CD14-positive monocyte (primary cell): ENCODE data around the gene IL1RAPL1. TPM values are rescaled to one million over a fixed set of nuclear protein-coding genes. Genes with fewer than 3 reads are reported as not detected.
A peak's percentile ranks its signal among the peaks of the same experiment; 100 is the strongest.

Experiments used
- DNase-seq, 3 donors: peaks; one replicate each; pipeline ENCODE4 v3.0.0-alpha.2; 2011 to 2022
- H2AFZ ChIP-seq: 2 replicates; pipeline ENCODE4 v1.6.0; 2012; ENCODE audit warnings: mild to moderate bottlenecking, low read depth, low read length, inconsistent platforms; ENCODE audit not compliant: insufficient read depth, poor library complexity, severe bottlenecking
- H3K27ac ChIP-seq, 2 donors: 1 replicate in 1 of 2; 2 replicates in 1 of 2; pipeline ENCODE4 v1.5.1; 2012 to 2013; ENCODE audit warnings: low read length in 2 of 2, control low read depth in 1 of 2, inconsistent platforms in 1 of 2, low read depth in 1 of 2, mild to moderate bottlenecking in 1 of 2
- H3K27me3 ChIP-seq, 2 donors: one replicate each; pipeline versions ENCODE4 v1.6.0 to v1.6.1; 2011 to 2013; ENCODE audit warnings: low read length in 2 of 2; ENCODE audit not compliant: control insufficient read depth in 2 of 2, insufficient read depth in 2 of 2
- H3K36me3 ChIP-seq, 2 donors: replicated peaks in 1 of 2; 1 replicate in 1 of 2; 2 replicates in 1 of 2; pipeline versions ENCODE4 v1.5.1 to v1.6.1; 2012 to 2013; ENCODE audit warnings: low read length in 2 of 2, control low read depth in 1 of 2, inconsistent platforms in 1 of 2, mild to moderate bottlenecking in 1 of 2; ENCODE audit not compliant: insufficient read depth in 2 of 2, control insufficient read depth in 1 of 2
- H3K4me1 ChIP-seq, 2 donors: 1 replicate in 1 of 2; 2 replicates in 1 of 2; pipeline versions ENCODE4 v1.5.1 to v1.6.1; 2012 to 2013; ENCODE audit warnings: low read length in 2 of 2, control low read depth in 1 of 2, inconsistent platforms in 1 of 2, mild to moderate bottlenecking in 1 of 2, moderate library complexity in 1 of 2; ENCODE audit not compliant: insufficient read depth in 2 of 2, control insufficient read depth in 1 of 2
- H3K4me2 ChIP-seq: replicated peaks from 2 replicates; pipeline ENCODE3; 2012; ENCODE audit warnings: low read length, moderate library complexity, mild to moderate bottlenecking; ENCODE audit not compliant: poor library complexity, severe bottlenecking; ENCODE audit errors: extremely low read depth
- H3K4me3 ChIP-seq, 3 experiments: fragments of 200-600 bp in 1 of 3; sonication (generic) in 1 of 3; replicated peaks in 1 of 3; 1 replicate in 2 of 3; 2 replicates in 1 of 3; pipeline ENCODE4 v1.5.1; 2011 to 2013; ENCODE audit warnings: low read length in 3 of 3, mild to moderate bottlenecking in 3 of 3, control low read depth in 2 of 3, low read depth in 2 of 3, inconsistent platforms in 1 of 3, moderate library complexity in 1 of 3
- H3K79me2 ChIP-seq: 2 replicates; pipeline ENCODE4 v1.6.0; 2012; ENCODE audit warnings: mild to moderate bottlenecking, control low read depth, inconsistent platforms, low read length, moderate library complexity; ENCODE audit not compliant: insufficient read depth
- H3K9ac ChIP-seq: 2 replicates; pipeline ENCODE4 v1.6.0; 2017; ENCODE audit warnings: low read length, mild to moderate bottlenecking; ENCODE audit not compliant: insufficient read depth, poor library complexity, severe bottlenecking
- H3K9me3 ChIP-seq, 2 donors: replicated peaks in 1 of 2; 1 replicate in 1 of 2; 2 replicates in 1 of 2; pipeline versions ENCODE4 v1.5.1 to v1.6.1; 2012 to 2013; ENCODE audit warnings: low read length in 2 of 2, control low read depth in 1 of 2; ENCODE audit not compliant: control insufficient read depth in 1 of 2, insufficient read depth in 1 of 2
- H4K20me1 ChIP-seq: 2 replicates; pipeline ENCODE4 v1.6.0; 2012; ENCODE audit warnings: mild to moderate bottlenecking, low read length, control low read depth, moderate library complexity; ENCODE audit not compliant: insufficient read depth
- H3K27ac Mint-ChIP-seq, 7 donors: one replicate each; pipeline ENCODE4 v1.8.0; 2020; ENCODE audit warnings: mild to moderate bottlenecking in 7 of 7, mixed read lengths in 7 of 7, moderate library complexity in 6 of 7, inconsistent platforms in 2 of 7
- H3K27me3 Mint-ChIP-seq, 3 donors: one replicate each; pipeline ENCODE4 v1.8.0; 2021 to 2022; ENCODE audit warnings: low read depth in 3 of 3, mild to moderate bottlenecking in 3 of 3, mixed read lengths in 3 of 3, moderate library complexity in 3 of 3, inconsistent platforms in 1 of 3
- H3K36me3 Mint-ChIP-seq, 2 donors: one replicate each; pipeline ENCODE4 v1.8.0; 2020; ENCODE audit warnings: mixed read lengths in 2 of 2, inconsistent platforms in 1 of 2, mild to moderate bottlenecking in 1 of 2
- H3K4me1 Mint-ChIP-seq: one replicate; pipeline ENCODE4 v1.8.0; 2020; ENCODE audit warnings: mild to moderate bottlenecking, mixed read lengths
- H3K4me3 Mint-ChIP-seq, 2 donors: one replicate each; pipeline ENCODE4 v1.8.0; 2020; ENCODE audit warnings: mild to moderate bottlenecking in 2 of 2, mixed read lengths in 2 of 2, moderate library complexity in 1 of 2
- H3K9me3 Mint-ChIP-seq, 7 donors: one replicate each; pipeline ENCODE4 v1.8.0; 2020 to 2022; ENCODE audit warnings: mixed read lengths in 7 of 7, mild to moderate bottlenecking in 6 of 7, moderate library complexity in 6 of 7, inconsistent platforms in 2 of 7
- CTCF ChIP-seq: fragments of 200-600 bp; IDR thresholded peaks from one replicate; pipeline ENCODE4 v1.8.0; 2022; ENCODE audit warnings: antibody characterized with exemption, mild to moderate bottlenecking
- WGBS: methylation state at CpG from one replicate; pipeline ENCODE4 v1.1.5; 2013; ENCODE audit warnings: missing lambda C conversion rate; ENCODE audit not compliant: insufficient coverage; 5-methylcytosine and 5-hydroxymethylcytosine counted together
- intact Hi-C, 2 donors: fragments of 100-400 bp; cut with micrococcal nuclease; formaldehyde crosslinking; loops; one replicate each; pipeline versions ENCODE4 v1.15.0 to v1.15.1; 2023
- polyA plus RNA-seq, 3 donors: library from polyadenylated mRNA; depleted of rRNA in 1 of 3; unstranded in 2 of 3; stranded (reverse) in 1 of 3; fragments of 300-500 nt in 2 of 3; fragments of >200 nt in 1 of 3; fragmentation: Illumina TruSeq in 2 of 3; gene quantifications; 1 replicate in 2 of 3; 2 replicates in 1 of 3; pipeline ENCODE4 v1.2.3, GENCODE V29; 2012 to 2021

IL1RAPL1 gene
- polyA plus RNA-seq, 3 donors = not detected

GRCh38 chrX:29130905-29131304 lies 543.7 kb downstream of the IL1RAPL1 start:
- intact Hi-C loops = no loop called here
- Histone ChIP-seq H3K27me3 (no peaks in the 10 kb centered on the region), H3K79me2 (no peaks in the 10 kb centered on the region), H3K27ac (no peak overlapping the region), H4K20me1 (no peaks in the 10 kb centered on the region), H2AFZ (no peak overlapping the region), H3K9ac (no peak overlapping the region), H3K4me3 (no peak overlapping the region), H3K36me3 (no peaks in the 10 kb centered on the region), H3K4me1 (no peaks in the 10 kb centered on the region), H3K4me2 (no peak overlapping the region), H3K9me3 (no peaks in the 10 kb centered on the region)
- Mint-ChIP-seq H3K36me3 (no peaks in the 10 kb centered on the region), H3K27ac (no peak overlapping the region), H3K9me3 (peaks cover 0 to 4% (median 1%) of the 10 kb centered on the region in 7 donors), H3K4me1 (no peaks in the 10 kb centered on the region), H3K4me3 (no peak overlapping the region), H3K27me3 (no peaks in the 10 kb centered on the region)
- no peak for TF ChIP-seq CTCF
- DNase-seq = no peak
- WGBS = no CpG with 5 or more reads among the region's 4 CpGs

GRCh38 chrX:29136904-29137303 lies 549.7 kb downstream of the IL1RAPL1 start:
- Mint-ChIP-seq H3K9me3 (peaks cover 0 to 5% (median 0%) of the 10 kb centered on the region in 7 donors), H3K4me3 (no peak overlapping the region), H3K36me3 (no peaks in the 10 kb centered on the region), H3K27me3 (no peaks in the 10 kb centered on the region), H3K4me1 (no peaks in the 10 kb centered on the region), H3K27ac (peak overlapping the region in 1 of 7 donors; percentile 15)
- Histone ChIP-seq H4K20me1 (no peaks in the 10 kb centered on the region), H2AFZ (no peak overlapping the region), H3K79me2 (no peaks in the 10 kb centered on the region), H3K4me2 (no peak overlapping the region), H3K27ac (no peak overlapping the region), H3K9ac (no peak overlapping the region), H3K27me3 (no peaks in the 10 kb centered on the region), H3K4me3 (no peak overlapping the region), H3K36me3 (no peaks in the 10 kb centered on the region), H3K4me1 (no peaks in the 10 kb centered on the region), H3K9me3 (no peaks in the 10 kb centered on the region)
- DNase-seq = no peak
- no CpG with 5 or more reads among the region's 2 CpGs for WGBS
- no peak for TF ChIP-seq CTCF
- intact Hi-C loops = no loop called here
